Neural progenitor cell (in vitro differentiated cells): ENCODE results near the gene TSPYL2. TPM values are rescaled to one million over a fixed set of nuclear protein-coding genes. Genes with fewer than 3 reads are reported as not detected.

Experiments used
- DNase-seq: peaks from one replicate; pipeline ENCODE4 v3.0.0-alpha.2; 2016; ENCODE audit warnings: low spot score
- H2AFZ ChIP-seq: fragments of 200-600 bp; sonication (generic); replicated peaks from 2 replicates; pipeline ENCODE4 v1.6.1; 2016; ENCODE audit warnings: antibody characterized with exemption
- H3F3A ChIP-seq: fragments of 200-600 bp; sonication (generic); 2 replicates; pipeline ENCODE4 v1.6.1; 2016; ENCODE audit warnings: antibody characterized with exemption, low read depth
- H3K27ac ChIP-seq: fragments of 200-600 bp; sonication (generic); 2 replicates; pipeline ENCODE4 v1.5.1; 2016; ENCODE audit warnings: mild to moderate bottlenecking
- H3K27me3 ChIP-seq: fragments of 200-600 bp; sonication (generic); 2 replicates; pipeline ENCODE4 v1.6.1; 2016; ENCODE audit warnings: mild to moderate bottlenecking, moderate library complexity
- H3K36me3 ChIP-seq: fragments of 200-600 bp; sonication (generic); 2 replicates; pipeline ENCODE4 v1.5.1; 2016
- H3K4me1 ChIP-seq: fragments of 200-600 bp; sonication (generic); 2 replicates; pipeline ENCODE4 v1.6.1; 2016; ENCODE audit warnings: mixed run types
- H3K4me2 ChIP-seq: fragments of 200-600 bp; sonication (generic); 2 replicates; pipeline ENCODE4 v1.6.1; 2016
- H3K4me3 ChIP-seq: fragments of 200-600 bp; sonication (generic); 2 replicates; pipeline ENCODE4 v1.5.1; 2016
- H3K79me2 ChIP-seq: fragments of 200-600 bp; sonication (generic); 2 replicates; pipeline ENCODE4 v1.6.1; 2016; ENCODE audit warnings: low read depth
- H3K9ac ChIP-seq: fragments of 200-600 bp; sonication (generic); 2 replicates; pipeline ENCODE4 v1.6.1; 2016
- H3K9me3 ChIP-seq: fragments of 200-600 bp; sonication (generic); 2 replicates; pipeline ENCODE4 v1.5.1; 2016; ENCODE audit warnings: low read depth
- H4K20me1 ChIP-seq: fragments of 200-600 bp; sonication (generic); 2 replicates; pipeline ENCODE4 v1.6.1; 2016; ENCODE audit warnings: low read depth
- H3K27ac Mint-ChIP-seq: 3 replicates; pipeline ENCODE4 v1.8.0; 2021; ENCODE audit warnings: mixed read lengths
- H3K27me3 Mint-ChIP-seq: 2 replicates; pipeline ENCODE4 v1.8.0; 2022; ENCODE audit warnings: low read depth, mild to moderate bottlenecking, inconsistent platforms, moderate library complexity, mixed read lengths; ENCODE audit not compliant: insufficient read depth
- H3K36me3 Mint-ChIP-seq: 3 replicates; pipeline ENCODE4 v1.8.0; 2021; ENCODE audit warnings: mixed read lengths
- H3K4me1 Mint-ChIP-seq: 3 replicates; pipeline ENCODE4 v1.8.0; 2021; ENCODE audit warnings: mixed read lengths
- H3K4me3 Mint-ChIP-seq: 3 replicates; pipeline ENCODE4 v1.8.0; 2021; ENCODE audit warnings: mild to moderate bottlenecking, moderate library complexity, mixed read lengths
- H3K9me3 Mint-ChIP-seq: 3 replicates; pipeline ENCODE4 v1.8.0; 2020; ENCODE audit warnings: mixed read lengths
- CTCF ChIP-seq: fragments of 200-600 bp; sonication (generic); IDR thresholded peaks from 2 replicates; pipeline ENCODE4 v1.5.1; 2017; ENCODE audit warnings: antibody characterized with exemption, mild to moderate bottlenecking
- EZH2 ChIP-seq: fragments of 200-600 bp; sonication (generic); IDR thresholded peaks from 2 replicates; pipeline ENCODE4 v1.6.1; 2017; ENCODE audit warnings: antibody characterized with exemption, mild to moderate bottlenecking, moderate library complexity
- EZH2phosphoT487 ChIP-seq: fragments of 200-600 bp; sonication (generic); IDR thresholded peaks from 2 replicates; pipeline ENCODE4 v1.6.1; 2017; ENCODE audit warnings: antibody characterized with exemption
- total RNA-seq: library from RNA; depleted of rRNA; stranded (reverse); fragments of >200 nt; gene quantifications from 2 replicates; pipeline ENCODE4 v1.2.3, GENCODE V29; 2015; ENCODE audit warnings: low replicate concordance

The TSPYL2 gene
- total RNA-seq, 1 donor from 2014 or later: 37.1 TPM

GRCh38 chrX:53049127-53049517, 33.0 kb upstream of the TSPYL2 start:
- H3K9me3 ChIP-seq: no peaks in the 10 kb centered on the region
- H3K4me3 ChIP-seq: peak overlapping the region; percentile 75
- no peaks in the 10 kb centered on the region for H3K27me3 ChIP-seq
- peaks cover 48% of the 10 kb centered on the region for H3K79me2 ChIP-seq
- Mint-ChIP-seq H3K9me3 (peaks cover 7% of the 10 kb centered on the region), H3K27ac (peak overlapping the region; percentile 16), H3K36me3 (no peaks in the 10 kb centered on the region), H3K4me3 (peak overlapping the region; percentile 92), H3K27me3 (no peaks in the 10 kb centered on the region), H3K4me1 (peaks cover 8% of the 10 kb centered on the region)
- no peaks in the 10 kb centered on the region for H3K36me3 ChIP-seq
- H4K20me1 ChIP-seq: peaks cover 4% of the 10 kb centered on the region
- no peaks in the 10 kb centered on the region for H3K4me1 ChIP-seq
- TF ChIP-seq CTCF (no peak), EZH2phosphoT487 (no peak), EZH2 (no peak)
- peak; percentile 39 for DNase-seq
- no peak overlapping the region for H3K27ac ChIP-seq
- H3K9ac ChIP-seq: no peak overlapping the region
- H2AFZ ChIP-seq: no peak overlapping the region
- H3F3A ChIP-seq: no peaks in the 10 kb centered on the region
- H3K4me2 ChIP-seq: peak overlapping the region; percentile 78

GRCh38 chrX:53050841-53051240, 31.3 kb upstream of the TSPYL2 start:
- H3K27ac Mint-ChIP-seq: no peak overlapping the region
- no peak overlapping the region for H3K9ac ChIP-seq
- TF ChIP-seq EZH2phosphoT487 (no peak), EZH2 (no peak), CTCF (no peak)
- no peaks in the 10 kb centered on the region for H3K36me3 ChIP-seq
- H3K9me3 Mint-ChIP-seq: peaks cover 7% of the 10 kb centered on the region
- no peak overlapping the region for H3K4me2 ChIP-seq
- no peaks in the 10 kb centered on the region for H3K27me3 ChIP-seq
- no peaks in the 10 kb centered on the region for H3K27me3 Mint-ChIP-seq
- H3K4me3 ChIP-seq: no peak overlapping the region
- no peaks in the 10 kb centered on the region for H3K4me1 ChIP-seq
- peaks cover 53% of the 10 kb centered on the region for H3K79me2 ChIP-seq
- no peak for DNase-seq
- H2AFZ ChIP-seq: no peak overlapping the region
- H4K20me1 ChIP-seq: peaks cover 4% of the 10 kb centered on the region
- H3K4me1 Mint-ChIP-seq: peaks cover 8% of the 10 kb centered on the region
- no peaks in the 10 kb centered on the region for H3K9me3 ChIP-seq
- H3F3A ChIP-seq: no peaks in the 10 kb centered on the region
- H3K4me3 Mint-ChIP-seq: no peak overlapping the region
- no peak overlapping the region for H3K27ac ChIP-seq
- no peaks in the 10 kb centered on the region for H3K36me3 Mint-ChIP-seq

GRCh38 chrX:53055244-53055849, 26.8 kb upstream of the TSPYL2 start:
- no peaks in the 10 kb centered on the region for H3F3A ChIP-seq
- H2AFZ ChIP-seq: no peak overlapping the region
- H3K4me1 ChIP-seq: no peaks in the 10 kb centered on the region
- TF ChIP-seq CTCF: no peak
- TF ChIP-seq EZH2phosphoT487: no peak
- TF ChIP-seq EZH2: no peak
- H3K36me3 Mint-ChIP-seq: peaks cover 1% of the 10 kb centered on the region
- no peaks in the 10 kb centered on the region for H3K27me3 Mint-ChIP-seq
- no peak overlapping the region for H3K27ac ChIP-seq
- H3K79me2 ChIP-seq: peaks cover 46% of the 10 kb centered on the region
- no peak overlapping the region for H3K27ac Mint-ChIP-seq
- H3K4me1 Mint-ChIP-seq: peaks cover 2% of the 10 kb centered on the region
- no peak for DNase-seq
- H3K4me3 Mint-ChIP-seq: no peak overlapping the region
- H3K27me3 ChIP-seq: no peaks in the 10 kb centered on the region
- no peak overlapping the region for H3K4me3 ChIP-seq
- no peaks in the 10 kb centered on the region for H3K36me3 ChIP-seq
- no peak overlapping the region for H3K4me2 ChIP-seq
- no peaks in the 10 kb centered on the region for H4K20me1 ChIP-seq
- no peak overlapping the region for H3K9ac ChIP-seq
- H3K9me3 Mint-ChIP-seq: peaks cover 4% of the 10 kb centered on the region
- no peaks in the 10 kb centered on the region for H3K9me3 ChIP-seq
